HCT116 (cell line): ENCODE data around the gene STX12.

Experiments used
- CTCF ChIP-seq, 3 experiments: fragments of 200-600 bp in 1 of 3; sonication (generic) in 1 of 3; IDR thresholded peaks in 2 of 3; conservative IDR thresholded peaks in 1 of 3; 2 replicates each; pipeline ENCODE4 v1.5.1; 2012 to 2017; ENCODE audit warnings: low read depth in 2 of 3, low read length in 2 of 3, antibody characterized with exemption in 1 of 3, borderline replicate concordance in 1 of 3, control low read depth in 1 of 3, mild to moderate bottlenecking in 1 of 3, mixed read lengths in 1 of 3, mixed run types in 1 of 3, moderate library complexity in 1 of 3; ENCODE audit not compliant: insufficient read depth in 1 of 3
- POLR2A ChIP-seq: IDR thresholded peaks from 2 replicates; pipeline ENCODE4 v1.7.0; 2011; ENCODE audit warnings: borderline replicate concordance; ENCODE audit not compliant: insufficient read depth, insufficient read length; ENCODE audit errors: extremely low read depth
- POLR2AphosphoS5 ChIP-seq: IDR thresholded peaks from 2 replicates; pipeline ENCODE4 v1.6.1; 2011; ENCODE audit warnings: mild to moderate bottlenecking, low read depth, low read length, moderate library complexity
- RAD21 ChIP-seq: IDR thresholded peaks from 2 replicates; pipeline ENCODE4 v1.6.1; 2012; ENCODE audit warnings: low read depth, mild to moderate bottlenecking
- ZNF274 ChIP-seq: fragments of 200-500 bp; sonication (Bioruptor generic); IDR thresholded peaks from 2 replicates; pipeline ENCODE4 v1.6.1; 2014; ENCODE audit warnings: mild to moderate bottlenecking, low read depth, low read length, inconsistent platforms

- TF ChIP-seq POLR2A (no peak), POLR2AphosphoS5 (no peak), RAD21 (no peak), ZNF274 (no peak), CTCF (IDR thresholded peaks at IDR 0.05 in 2 of 3, conservative IDR thresholded peaks at IDR 0.05 in 1 of 3; ENCODE audit: borderline replicate concordance in 1 of 3, insufficient read depth in 1 of 3, low read depth in 2 of 3, low read length in 2 of 3) (no peak)
Observed at GRCh38 chr1:27832762-27833161, 59.7 kb downstream of the STX12 start.
